ENCODE results near the gene YTHDF1. TPM values are rescaled to one million over a fixed set of nuclear protein-coding genes. Genes with fewer than 3 reads are reported as not detected.

Gene YTHDF1
- total and polyA plus RNA-seq, 7 experiments from 2014 or later = 27.5 to 52.1 (median 42.0) TPM

GRCh38 chr20:63165356-63166192 is 50.4 kb downstream of the YTHDF1 start:
- ChIA-PET CTCF (no interaction called here), POLR2A (no interaction called here)
- peaks cover 0 to 4% (median 4%) of the 10 kb centered on the region in 7 donors for H3K4me1 Mint-ChIP-seq
- no peak for ATAC-seq
- no peak overlapping the region for H3K4me3 Mint-ChIP-seq
- Histone ChIP-seq H3K27me3 (ENCODE audit: control insufficient read depth in 2 of 2, insufficient read depth in 2 of 2, low read length in 2 of 2) (no peaks in the 10 kb centered on the region), H3K4me1 (ENCODE audit: control insufficient read depth in 2 of 2, insufficient read depth in 2 of 2, low read length in 2 of 2) (no peaks in the 10 kb centered on the region), H3K4me3 (ENCODE audit: low read length) (no peak overlapping the region), H3K27ac (ENCODE audit: low read depth, low read length) (no peak overlapping the region), H3K9me3 (ENCODE audit: control insufficient read depth in 2 of 3, low read length in 3 of 3) (no peaks in the 10 kb centered on the region), H3K36me3 (ENCODE audit: control insufficient read depth in 2 of 3, insufficient read depth in 3 of 3, low read length in 3 of 3) (no peaks in the 10 kb centered on the region)
- H3K9me3 Mint-ChIP-seq = no peaks in the 10 kb centered on the region
- peaks cover 0 to 3% (median 0%) of the 10 kb centered on the region in 5 donors for H3K36me3 Mint-ChIP-seq
- H3K27ac Mint-ChIP-seq = peak overlapping the region in 1 of 9 donors; percentile 37
- intact Hi-C loops (cut with micrococcal nuclease) = no loop called here
- peaks cover 0 to 17% (median 4%) of the 10 kb centered on the region in 5 donors for H3K27me3 Mint-ChIP-seq
- no peak for DNase-seq

DNA sequence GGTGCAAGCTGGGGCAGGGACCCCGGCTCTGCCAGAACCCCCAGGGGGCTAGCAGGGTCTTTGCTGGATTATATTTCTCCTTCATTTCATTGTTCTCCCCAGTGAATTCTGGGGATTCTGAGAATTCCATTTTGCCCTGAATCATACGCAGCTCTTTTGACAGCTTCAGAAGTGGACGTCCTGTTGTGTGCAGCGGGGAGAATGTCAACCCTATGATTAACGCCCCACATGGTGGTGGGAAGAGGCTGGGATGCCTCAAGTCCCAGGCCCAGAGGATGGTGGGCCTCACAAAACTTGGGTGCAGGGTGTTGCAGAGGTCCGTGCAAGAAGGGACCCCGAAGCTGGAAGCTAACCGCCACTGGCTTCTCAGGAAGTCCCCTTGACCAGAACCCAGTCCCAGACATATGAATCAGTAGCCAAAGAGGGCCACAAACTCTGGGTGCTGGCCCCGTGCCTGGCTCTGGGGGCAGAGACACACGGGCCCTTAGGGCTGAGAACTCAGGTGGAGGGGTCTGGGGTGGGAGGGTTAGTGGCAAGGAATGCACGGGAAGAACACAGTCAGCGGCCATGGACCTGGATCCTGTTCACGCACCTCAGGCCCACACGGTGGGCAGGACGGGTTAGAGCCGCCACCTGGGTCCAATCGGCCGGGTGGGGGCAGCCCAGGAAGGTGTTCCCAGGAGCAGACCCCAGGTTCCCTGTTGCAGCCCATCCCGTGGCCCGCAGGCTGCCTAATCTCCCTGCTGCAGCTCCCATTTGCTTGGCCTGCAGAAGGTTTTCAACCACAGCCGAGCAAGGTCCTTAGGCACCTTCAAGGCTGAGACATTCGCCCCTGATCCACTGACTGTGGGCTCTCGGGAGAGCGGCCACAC is 51.2 kb downstream of the YTHDF1 start:
- intact Hi-C loops (cut with micrococcal nuclease) = no loop called here
- DNase-seq = no peak

DNA sequence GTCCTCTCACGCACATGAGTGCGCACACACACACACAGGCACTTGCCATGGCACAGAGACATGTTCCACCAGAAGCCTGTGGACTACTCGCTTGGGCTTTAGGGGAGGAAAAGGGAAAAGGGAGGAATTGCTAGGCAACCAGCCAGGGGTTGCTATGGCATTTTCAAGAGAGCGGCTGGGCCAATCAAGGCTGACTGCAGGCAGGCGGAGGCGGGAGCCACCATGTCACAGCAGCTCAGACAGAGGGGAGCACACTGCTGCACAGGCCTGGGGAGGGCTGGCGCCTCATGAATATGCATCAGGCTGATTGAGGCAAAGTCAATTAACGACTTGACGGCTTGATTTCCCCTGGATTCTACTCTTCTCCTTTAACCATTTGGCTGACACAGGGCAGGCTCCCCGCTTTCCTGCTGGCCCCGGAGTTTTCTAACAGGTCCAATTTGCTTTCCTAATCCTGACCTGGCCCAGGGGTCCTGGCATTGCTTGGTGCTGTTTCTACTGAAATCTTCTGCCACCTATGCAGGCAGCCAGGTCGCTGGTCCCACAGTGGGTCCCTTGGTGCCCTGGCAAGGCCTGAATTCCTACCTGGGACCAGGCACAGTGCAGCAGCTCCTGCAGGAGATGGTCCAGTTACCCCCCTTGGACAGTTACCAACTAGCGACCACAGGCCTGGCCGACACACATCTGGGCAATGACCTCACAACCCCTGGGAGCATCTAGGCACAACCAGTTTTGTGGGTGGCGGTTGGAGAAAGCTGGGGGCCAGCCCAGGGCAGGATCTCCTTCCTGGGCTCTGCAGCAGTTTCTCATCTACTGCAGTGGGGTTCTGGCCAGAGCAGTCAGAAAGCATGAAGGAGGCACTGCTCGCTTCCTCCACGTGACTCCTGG is 52.1 kb downstream of the YTHDF1 start:
- Histone ChIP-seq H3K4me1 (ENCODE audit: control insufficient read depth in 2 of 2, insufficient read depth in 2 of 2, low read length in 2 of 2) (no peaks in the 10 kb centered on the region), H3K9me3 (ENCODE audit: control insufficient read depth in 2 of 3, low read length in 3 of 3) (no peaks in the 10 kb centered on the region), H3K4me3 (ENCODE audit: low read length) (no peak overlapping the region), H3K27me3 (ENCODE audit: control insufficient read depth in 2 of 2, insufficient read depth in 2 of 2, low read length in 2 of 2) (no peaks in the 10 kb centered on the region), H3K36me3 (ENCODE audit: control insufficient read depth in 2 of 3, insufficient read depth in 3 of 3, low read length in 3 of 3) (no peaks in the 10 kb centered on the region), H3K27ac (ENCODE audit: low read depth, low read length) (no peak overlapping the region)
- intact Hi-C loops (cut with micrococcal nuclease) = no loop called here
- DNase-seq (no peak), ATAC-seq (no peak)
- ChIA-PET POLR2A (no interaction called here), CTCF (no interaction called here)
- peaks cover 0 to 4% (median 4%) of the 10 kb centered on the region in 7 donors for H3K4me1 Mint-ChIP-seq
- H3K4me3 Mint-ChIP-seq = no peak overlapping the region
- H3K36me3 Mint-ChIP-seq = peaks cover 0 to 3% (median 0%) of the 10 kb centered on the region in 5 donors
- no peak overlapping the region for H3K27ac Mint-ChIP-seq
- no peaks in the 10 kb centered on the region for H3K9me3 Mint-ChIP-seq
- peaks cover 0 to 7% (median 4%) of the 10 kb centered on the region in 5 donors for H3K27me3 Mint-ChIP-seq

More for the DNA sequence above, 51.2 kb downstream of the YTHDF1 start:
- no peaks in the 10 kb centered on the region for H3K27me3 ChIP-seq (ENCODE audit: control insufficient read depth in 2 of 2, insufficient read depth in 2 of 2, low read length in 2 of 2)
- CTCF ChIA-PET = no interaction called here
- no peaks in the 10 kb centered on the region for H3K9me3 ChIP-seq (ENCODE audit: control insufficient read depth in 2 of 3, low read length in 3 of 3)
- Mint-ChIP-seq H3K27ac (no peak overlapping the region), H3K9me3 (no peaks in the 10 kb centered on the region), H3K27me3 (peaks cover 0 to 10% (median 4%) of the 10 kb centered on the region in 5 donors), H3K4me1 (peaks cover 0 to 4% (median 4%) of the 10 kb centered on the region in 7 donors), H3K4me3 (no peak overlapping the region), H3K36me3 (peaks cover 0 to 3% (median 0%) of the 10 kb centered on the region in 5 donors)
- H3K36me3 ChIP-seq (ENCODE audit: control insufficient read depth in 2 of 3, insufficient read depth in 3 of 3, low read length in 3 of 3) = no peaks in the 10 kb centered on the region
- no peak overlapping the region for H3K27ac ChIP-seq (ENCODE audit: low read depth, low read length)
- no peak overlapping the region for H3K4me3 ChIP-seq (ENCODE audit: low read length)
- H3K4me1 ChIP-seq (ENCODE audit: control insufficient read depth in 2 of 2, insufficient read depth in 2 of 2, low read length in 2 of 2) = no peaks in the 10 kb centered on the region
- POLR2A ChIA-PET = no interaction called here
- ATAC-seq = no peak

- H3K36me3 Mint-ChIP-seq = peaks cover 0 to 3% (median 0%) of the 10 kb centered on the region in 5 donors
- no peak overlapping the region for H3K4me3 Mint-ChIP-seq
- H3K36me3 ChIP-seq (ENCODE audit: control insufficient read depth in 2 of 3, insufficient read depth in 3 of 3, low read length in 3 of 3) = no peaks in the 10 kb centered on the region
- H3K9me3 Mint-ChIP-seq = peaks cover 0 to 2% (median 0%) of the 10 kb centered on the region in 11 donors
- ATAC-seq = no peak
- peaks cover 0 to 4% (median 4%) of the 10 kb centered on the region in 7 donors for H3K4me1 Mint-ChIP-seq
- H3K9me3 ChIP-seq (ENCODE audit: control insufficient read depth in 2 of 3, low read length in 3 of 3) = no peaks in the 10 kb centered on the region
- no peaks in the 10 kb centered on the region for H3K4me1 ChIP-seq (ENCODE audit: control insufficient read depth in 2 of 2, insufficient read depth in 2 of 2, low read length in 2 of 2)
- POLR2A ChIA-PET = no interaction called here
- H3K27me3 Mint-ChIP-seq = peaks cover 0 to 7% (median 4%) of the 10 kb centered on the region in 5 donors
- H3K27me3 ChIP-seq (ENCODE audit: control insufficient read depth in 2 of 2, insufficient read depth in 2 of 2, low read length in 2 of 2) = no peaks in the 10 kb centered on the region
- CTCF ChIA-PET = no interaction called here
- intact Hi-C loops (cut with micrococcal nuclease) = no loop called here
- H3K27ac ChIP-seq (ENCODE audit: low read depth, low read length) = no peak overlapping the region
- DNase-seq = no peak
- no peak overlapping the region for H3K27ac Mint-ChIP-seq
- H3K4me3 ChIP-seq (ENCODE audit: low read length) = no peak overlapping the region
These were observed 52.8 kb downstream of the YTHDF1 start for GRCh38 chr20:63163171-63163570.

DNA sequence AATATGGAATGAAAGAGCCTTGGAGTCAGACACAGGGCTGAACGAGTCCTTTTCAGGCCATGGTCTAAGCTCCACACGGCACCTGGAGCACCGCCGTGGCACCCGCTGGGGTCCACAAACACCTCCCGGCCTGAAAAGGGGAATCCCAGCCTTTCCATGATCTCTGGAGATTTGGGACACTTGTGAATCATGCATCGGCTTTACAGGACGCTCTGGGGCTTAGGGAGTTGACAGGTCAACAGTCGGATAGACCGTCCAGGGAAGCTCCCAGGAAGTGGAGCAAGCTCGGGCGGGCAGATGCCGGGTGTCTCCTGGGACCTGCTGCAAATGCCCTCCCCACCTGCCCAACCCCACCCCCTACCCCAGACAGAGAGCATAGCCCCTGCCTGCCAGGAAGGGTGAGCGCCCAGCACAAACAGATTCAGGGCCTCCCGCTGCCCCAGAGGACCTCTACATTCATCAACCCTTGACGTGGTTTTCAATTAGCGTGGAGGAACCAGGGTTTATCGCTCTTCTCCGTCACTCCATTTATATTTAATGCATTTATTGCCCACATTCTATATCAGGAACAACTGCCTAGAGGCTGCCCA is 53.6 kb downstream of the YTHDF1 start:
- no peak overlapping the region for H3K4me3 Mint-ChIP-seq
- CTCF ChIA-PET = no interaction called here
- POLR2A ChIA-PET = no interaction called here

DNA sequence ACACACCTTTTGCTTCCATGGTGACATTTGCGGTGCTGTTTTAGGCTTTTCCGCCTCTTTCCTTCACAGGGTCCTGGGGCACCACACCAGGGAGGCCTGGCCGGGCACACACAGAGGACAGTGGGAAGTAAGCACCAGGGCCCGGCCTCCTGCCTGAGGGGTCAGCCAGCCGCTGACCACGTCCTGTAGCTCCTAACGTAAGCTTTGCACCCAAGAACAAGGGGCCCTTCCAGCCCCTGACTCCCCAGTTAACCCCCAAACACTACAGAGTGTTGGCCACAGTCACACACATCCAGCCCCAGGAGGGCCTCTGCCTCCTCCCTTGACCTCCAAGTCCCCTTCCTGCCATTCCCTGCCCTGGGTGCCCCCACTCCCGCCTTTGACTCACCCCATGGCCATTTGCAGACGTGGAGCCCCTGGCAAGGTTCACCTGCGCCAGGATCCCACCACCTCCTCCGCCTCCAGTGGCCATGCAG is 54.7 kb downstream of the YTHDF1 start:
- no peak overlapping the region for H3K4me3 ChIP-seq (ENCODE audit: low read length)
- no peak for ATAC-seq

More for the DNA sequence above, 53.6 kb downstream of the YTHDF1 start:
- Histone ChIP-seq H3K4me1 (ENCODE audit: control insufficient read depth in 2 of 2, insufficient read depth in 2 of 2, low read length in 2 of 2) (no peaks in the 10 kb centered on the region), H3K27ac (ENCODE audit: low read depth, low read length) (no peak overlapping the region), H3K9me3 (ENCODE audit: control insufficient read depth in 2 of 3, low read length in 3 of 3) (no peaks in the 10 kb centered on the region), H3K4me3 (ENCODE audit: low read length) (no peak overlapping the region), H3K27me3 (ENCODE audit: control insufficient read depth in 2 of 2, insufficient read depth in 2 of 2, low read length in 2 of 2) (no peaks in the 10 kb centered on the region), H3K36me3 (ENCODE audit: control insufficient read depth in 2 of 3, insufficient read depth in 3 of 3, low read length in 3 of 3) (no peaks in the 10 kb centered on the region)
- no peak for DNase-seq
- Mint-ChIP-seq H3K9me3 (peaks cover 0 to 2% (median 0%) of the 10 kb centered on the region in 11 donors), H3K36me3 (peaks cover 0 to 3% (median 0%) of the 10 kb centered on the region in 5 donors), H3K27ac (no peak overlapping the region), H3K27me3 (peaks cover 0 to 7% (median 4%) of the 10 kb centered on the region in 5 donors), H3K4me1 (peaks cover 0 to 4% (median 4%) of the 10 kb centered on the region in 7 donors)
- no peak for ATAC-seq
- intact Hi-C loops (cut with micrococcal nuclease) = no loop called here

More for the DNA sequence above, 54.7 kb downstream of the YTHDF1 start:
- H3K9me3 Mint-ChIP-seq = peaks cover 0 to 2% (median 0%) of the 10 kb centered on the region in 11 donors
- H3K27ac Mint-ChIP-seq = no peak overlapping the region
- intact Hi-C loops (cut with micrococcal nuclease) = no loop called here
- H3K27me3 Mint-ChIP-seq = peaks cover 0 to 6% (median 4%) of the 10 kb centered on the region in 5 donors
- no peak for DNase-seq
- POLR2A ChIA-PET = no interaction called here
- Histone ChIP-seq H3K36me3 (ENCODE audit: control insufficient read depth in 2 of 3, insufficient read depth in 3 of 3, low read length in 3 of 3) (no peaks in the 10 kb centered on the region), H3K9me3 (ENCODE audit: control insufficient read depth in 2 of 3, low read length in 3 of 3) (no peaks in the 10 kb centered on the region), H3K27ac (ENCODE audit: low read depth, low read length) (no peak overlapping the region), H3K27me3 (ENCODE audit: control insufficient read depth in 2 of 2, insufficient read depth in 2 of 2, low read length in 2 of 2) (no peaks in the 10 kb centered on the region), H3K4me1 (ENCODE audit: control insufficient read depth in 2 of 2, insufficient read depth in 2 of 2, low read length in 2 of 2) (no peaks in the 10 kb centered on the region)
- no peak overlapping the region for H3K4me3 Mint-ChIP-seq
- CTCF ChIA-PET = no interaction called here
- H3K4me1 Mint-ChIP-seq = peaks cover 0 to 4% (median 4%) of the 10 kb centered on the region in 7 donors
- no peaks in the 10 kb centered on the region for H3K36me3 Mint-ChIP-seq
